Measurements from ENCODE around the gene CYP1A2.

The CYP1A2 gene

DNA sequence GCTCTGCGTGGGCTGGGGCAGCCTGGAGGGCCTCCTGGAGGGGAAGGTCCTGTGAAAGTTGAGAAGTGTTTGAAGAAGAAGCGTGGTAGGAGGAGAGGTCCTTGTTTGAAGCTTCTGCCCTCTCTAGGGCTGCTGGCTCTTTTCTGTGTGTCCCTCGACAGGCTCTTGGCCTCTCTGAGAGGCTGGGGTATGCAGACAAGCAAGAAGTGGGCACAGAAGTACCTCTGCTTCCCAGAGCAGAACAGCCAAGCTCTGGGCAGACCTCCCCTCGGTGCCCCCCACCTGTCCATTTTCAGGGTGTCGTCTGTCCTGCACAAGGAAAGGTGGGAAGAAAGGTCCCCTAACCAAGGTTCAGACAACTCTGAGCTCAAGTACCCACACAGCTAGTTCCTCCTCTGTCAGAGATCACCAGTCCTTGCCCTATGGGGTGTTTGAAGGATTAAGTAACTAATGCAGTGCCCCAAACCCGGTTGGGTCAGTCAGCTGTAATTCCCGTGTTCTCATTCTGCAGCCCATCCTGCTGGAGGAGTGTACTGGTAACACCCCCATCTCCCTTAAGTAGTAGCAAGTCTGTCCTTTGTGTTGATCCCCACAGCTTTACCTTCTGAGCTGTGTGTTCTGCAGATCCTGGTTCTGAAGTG, 39.5 kb downstream of the CYP1A2 start:
- no peak for DNase-seq (ENCODE audit: extremely low read depth in 1 of 2, low read depth in 1 of 2)

GRCh38 chr15:74788683-74789151, 40.1 kb downstream of the CYP1A2 start:
- no peak for DNase-seq (ENCODE audit: extremely low read depth in 1 of 2, low read depth in 1 of 2)

DNA sequence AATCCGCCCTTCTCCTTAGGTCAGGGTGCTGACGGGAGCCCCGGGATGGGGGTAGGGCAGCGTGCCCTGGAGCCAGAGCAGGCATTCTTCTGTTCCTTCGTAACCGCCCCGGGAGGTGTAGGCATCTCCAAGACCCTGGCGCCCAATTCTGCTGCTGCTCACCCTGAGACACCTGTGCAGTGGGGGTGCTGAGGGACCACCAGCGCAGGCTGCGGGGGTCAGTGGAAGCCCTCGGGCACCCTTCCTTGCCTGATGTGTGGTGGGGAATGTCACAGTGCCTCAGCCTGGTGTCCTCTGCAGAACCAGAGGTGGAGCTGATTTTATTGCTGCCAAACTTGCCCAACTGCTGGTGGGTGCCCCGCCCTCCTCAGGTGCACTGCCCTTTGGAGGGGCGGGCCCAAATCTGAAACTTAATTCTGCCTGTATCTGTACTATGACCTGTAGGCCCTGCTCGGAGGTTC, 40.6 kb downstream of the CYP1A2 start:
- no peak for DNase-seq (ENCODE audit: extremely low read depth in 1 of 2, low read depth in 1 of 2)

GRCh38 chr15:74789741-74790079, 41.1 kb downstream of the CYP1A2 start:
- no peak for DNase-seq (ENCODE audit: extremely low read depth in 1 of 2, low read depth in 1 of 2)

- DNase-seq (ENCODE audit: extremely low read depth in 1 of 2, low read depth in 1 of 2), result no peak
These were observed 41.7 kb downstream of the CYP1A2 start for GRCh38 chr15:74790080-74790916.

DNA sequence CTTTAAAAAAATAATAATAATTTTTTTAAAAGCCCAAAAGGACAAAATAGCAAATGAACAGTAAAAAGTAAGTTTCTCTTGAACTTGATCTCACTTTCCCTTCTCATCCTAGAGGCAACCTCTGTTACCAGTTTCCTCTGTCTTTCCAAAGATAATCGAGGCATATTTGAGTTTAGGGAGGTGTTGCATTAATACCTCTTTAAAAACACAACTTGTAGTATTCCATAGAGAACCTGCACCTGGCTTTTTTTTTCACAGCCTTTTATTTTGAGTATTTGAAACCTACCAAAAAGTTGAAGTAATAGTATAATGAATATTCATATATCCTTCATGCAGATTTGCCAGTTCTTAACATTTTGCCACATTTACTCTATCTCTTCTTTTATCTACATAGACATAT, 42.4 kb downstream of the CYP1A2 start:
- DNase-seq (ENCODE audit: extremely low read depth in 1 of 2, low read depth in 1 of 2), result no peak

GRCh38 chr15:74791667-74792066, 43.0 kb downstream of the CYP1A2 start:
- DNase-seq (ENCODE audit: extremely low read depth in 1 of 2, low read depth in 1 of 2), result no peak

GRCh38 chr15:74792227-74793016, 43.8 kb downstream of the CYP1A2 start:
- no peak for DNase-seq (ENCODE audit: extremely low read depth in 1 of 2, low read depth in 1 of 2)

DNA sequence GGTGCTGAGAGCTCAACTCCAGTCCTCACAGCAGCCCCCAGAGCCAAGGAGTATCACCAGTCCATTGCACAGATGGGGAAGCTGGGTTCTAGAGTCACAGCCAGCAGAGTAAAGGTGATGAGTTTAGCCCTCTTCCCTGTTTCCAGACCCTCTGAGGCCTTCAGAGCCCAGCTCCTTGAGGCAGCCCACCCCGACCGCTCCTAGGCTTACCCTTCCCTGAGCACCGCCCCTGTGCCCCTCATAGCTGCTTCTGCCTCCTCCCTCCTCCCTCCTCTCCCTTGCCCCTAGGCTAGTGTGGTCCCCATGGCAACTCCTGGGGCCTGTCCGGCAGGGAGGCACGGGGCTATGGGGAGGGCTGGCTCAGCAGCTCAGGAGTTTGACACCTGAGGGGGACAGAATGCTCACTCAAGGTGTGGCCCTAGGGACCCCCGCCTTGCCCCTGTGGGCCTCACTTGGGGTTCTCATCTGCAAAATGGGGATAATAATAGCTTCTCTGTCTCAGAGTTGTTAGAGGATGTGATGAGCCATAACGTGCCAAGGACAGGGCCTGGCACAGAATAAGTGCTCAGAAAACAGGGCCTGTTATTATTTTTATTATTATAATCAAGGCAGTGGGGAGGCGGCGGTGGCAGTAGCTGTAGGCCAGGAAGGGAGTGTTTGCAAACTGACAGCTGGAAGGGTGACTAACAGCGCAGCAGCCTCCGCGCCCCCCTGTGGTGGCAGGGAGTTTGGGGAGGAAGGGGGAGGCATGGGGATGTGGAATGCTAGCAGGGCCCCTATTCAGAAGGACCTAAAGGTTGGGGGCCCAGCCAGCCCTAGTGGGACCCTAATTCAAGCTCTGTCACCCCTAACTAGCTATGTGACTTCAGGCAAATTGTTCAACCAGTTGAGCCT, 44.7 kb downstream of the CYP1A2 start:
- DNase-seq (ENCODE audit: extremely low read depth in 1 of 2, low read depth in 1 of 2), result peak in 1 of 2 donors; percentile 64

GRCh38 chr15:74794248-74794969, 45.8 kb downstream of the CYP1A2 start:
- no peak for DNase-seq (ENCODE audit: extremely low read depth in 1 of 2, low read depth in 1 of 2)

DNA sequence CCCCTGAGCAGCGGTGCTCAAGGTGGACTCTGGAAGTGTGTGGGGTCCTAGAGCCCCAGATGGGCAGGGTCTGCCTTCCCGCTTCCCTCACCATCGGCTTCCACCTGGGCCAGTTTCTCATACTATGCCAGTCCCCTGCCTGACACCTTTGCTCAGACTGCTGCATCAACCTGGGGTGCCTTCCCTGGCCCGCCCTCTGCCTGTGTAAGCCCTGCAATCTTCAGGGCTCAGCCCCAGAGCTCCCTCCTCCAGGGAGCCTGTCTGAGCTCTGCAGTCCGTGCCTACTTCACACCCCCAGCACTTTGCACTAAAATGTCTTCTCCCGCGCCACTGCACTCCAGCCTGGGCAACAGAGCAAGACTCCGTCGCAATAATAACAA, 46.3 kb downstream of the CYP1A2 start:
- no peak for DNase-seq (ENCODE audit: extremely low read depth in 1 of 2, low read depth in 1 of 2)

DNA sequence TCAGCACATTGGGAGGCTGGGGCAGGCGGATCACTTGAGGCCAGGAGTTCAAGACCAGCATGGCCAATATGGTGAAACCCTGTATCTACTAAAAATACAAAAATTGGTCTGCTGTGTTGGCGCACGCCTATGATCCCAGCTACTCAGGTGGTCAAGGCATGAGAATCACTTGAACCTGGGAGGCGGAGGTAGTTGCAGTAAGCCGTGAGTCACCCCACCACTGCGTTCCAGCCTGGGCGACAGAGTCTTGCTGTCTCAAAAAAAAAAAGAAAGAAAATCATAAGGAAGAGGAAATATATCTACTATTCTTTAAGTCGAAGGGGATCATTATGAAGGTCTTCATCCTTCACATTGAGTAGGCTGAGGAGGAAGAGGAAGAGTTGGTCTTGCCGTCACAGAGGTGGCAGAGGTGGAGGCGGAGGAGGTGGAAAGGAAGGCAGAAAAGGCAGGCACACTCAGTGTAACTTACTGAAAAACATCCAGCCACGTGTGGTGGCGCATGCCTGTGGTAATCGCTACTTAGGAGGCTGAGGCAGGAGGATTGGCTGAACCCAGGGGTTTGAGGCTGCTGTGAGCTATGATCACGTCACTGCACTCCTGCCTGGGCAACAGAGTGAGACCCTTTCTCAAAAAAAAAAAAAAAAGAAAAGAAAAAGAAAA, 47.5 kb downstream of the CYP1A2 start:
- DNase-seq (ENCODE audit: extremely low read depth in 1 of 2, low read depth in 1 of 2), result no peak

GRCh38 chr15:74798388-74799254, 50.0 kb downstream of the CYP1A2 start:
- DNase-seq (ENCODE audit: extremely low read depth in 1 of 2, low read depth in 1 of 2), result no peak

- DNase-seq (ENCODE audit: extremely low read depth in 1 of 2, low read depth in 1 of 2), result no peak
These were observed 50.7 kb downstream of the CYP1A2 start for GRCh38 chr15:74799255-74799855.

- peak; percentile 57 to 75 for DNase-seq (ENCODE audit: extremely low read depth in 1 of 2, low read depth in 1 of 2)
These were observed 51.4 kb downstream of the CYP1A2 start for GRCh38 chr15:74799856-74800558.

DNA sequence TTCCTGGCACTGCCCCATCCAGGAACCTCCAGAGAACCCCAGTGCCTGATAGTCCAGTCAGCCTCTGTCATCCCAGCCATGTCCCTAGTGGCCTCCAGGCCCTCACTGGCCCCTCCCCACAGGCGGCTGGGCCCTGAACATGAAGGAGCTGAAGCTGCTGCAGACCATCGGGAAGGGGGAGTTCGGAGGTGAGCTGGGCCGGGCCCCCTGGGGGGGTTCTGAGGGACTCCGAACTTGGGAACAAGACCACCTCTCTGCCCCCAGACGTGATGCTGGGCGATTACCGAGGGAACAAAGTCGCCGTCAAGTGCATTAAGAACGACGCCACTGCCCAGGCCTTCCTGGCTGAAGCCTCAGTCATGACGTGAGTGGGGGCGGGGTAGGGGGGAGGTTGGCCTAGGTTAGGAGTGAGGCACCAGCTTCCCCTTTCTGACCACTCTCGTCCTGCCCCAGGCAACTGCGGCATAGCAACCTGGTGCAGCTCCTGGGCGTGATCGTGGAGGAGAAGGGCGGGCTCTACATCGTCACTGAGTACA, 52.0 kb downstream of the CYP1A2 start:
- no peak for DNase-seq (ENCODE audit: extremely low read depth in 1 of 2, low read depth in 1 of 2)
